HuH-7 (cell line): ENCODE data around the gene PI4KA.

Experiments used
- DNase-seq: peaks from one replicate; pipeline ENCODE4 v3.0.0; 2011; ENCODE audit warnings: low spot score

The PI4KA gene

DNA sequence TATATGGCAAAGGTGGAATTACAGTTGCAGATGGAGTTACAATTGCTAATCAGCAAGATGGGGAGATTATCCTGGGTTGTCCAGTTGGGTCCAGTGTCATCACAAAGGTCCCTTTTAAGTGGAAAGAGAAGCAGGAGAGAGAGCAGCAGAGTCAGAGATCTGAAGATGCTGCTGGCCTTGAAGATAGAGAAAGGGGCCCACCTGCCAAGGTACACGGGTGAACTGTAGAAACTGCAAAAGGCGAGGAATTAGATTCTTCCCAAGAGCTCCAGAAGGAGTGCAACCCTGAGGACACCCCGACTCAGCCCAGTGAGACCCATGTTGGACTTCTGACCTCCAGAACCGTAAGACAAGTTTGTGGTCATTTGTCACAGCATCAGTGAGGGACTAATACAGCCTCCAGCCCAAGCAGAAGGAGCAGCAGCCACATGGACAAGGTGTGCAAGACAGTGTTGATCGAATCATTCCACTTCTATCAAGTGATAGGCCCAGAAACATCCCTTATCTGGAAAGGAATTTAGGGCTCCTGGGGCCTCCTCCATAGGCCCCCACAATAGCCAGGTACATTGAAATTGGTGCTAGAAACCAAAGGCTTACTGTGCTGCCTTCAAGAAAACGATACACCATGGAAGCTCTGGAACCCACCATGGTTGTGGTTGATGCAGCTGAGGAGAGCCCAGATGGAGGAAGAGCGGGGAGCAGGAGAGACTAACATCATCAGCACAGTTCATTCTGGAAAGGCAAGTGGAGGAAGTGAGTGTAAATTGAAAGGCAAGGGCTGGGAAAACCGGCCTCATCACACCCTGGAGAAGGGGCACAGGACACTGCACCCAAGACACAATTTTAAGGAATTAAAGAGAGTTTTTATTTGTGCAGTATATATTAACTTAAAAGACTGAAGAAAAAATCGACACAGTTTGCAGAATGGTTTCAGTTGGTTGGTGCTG lies 23.5 kb upstream of the PI4KA start:
- no peak for DNase-seq

GRCh38 chr22:20881231-20881630 lies 22.6 kb upstream of the PI4KA start:
- DNase-seq, result no peak

- no peak for DNase-seq
These were observed 19.1 kb upstream of the PI4KA start for GRCh38 chr22:20877715-20878114.

GRCh38 chr22:20875296-20875695 lies 16.7 kb upstream of the PI4KA start:
- DNase-seq, result no peak

DNA sequence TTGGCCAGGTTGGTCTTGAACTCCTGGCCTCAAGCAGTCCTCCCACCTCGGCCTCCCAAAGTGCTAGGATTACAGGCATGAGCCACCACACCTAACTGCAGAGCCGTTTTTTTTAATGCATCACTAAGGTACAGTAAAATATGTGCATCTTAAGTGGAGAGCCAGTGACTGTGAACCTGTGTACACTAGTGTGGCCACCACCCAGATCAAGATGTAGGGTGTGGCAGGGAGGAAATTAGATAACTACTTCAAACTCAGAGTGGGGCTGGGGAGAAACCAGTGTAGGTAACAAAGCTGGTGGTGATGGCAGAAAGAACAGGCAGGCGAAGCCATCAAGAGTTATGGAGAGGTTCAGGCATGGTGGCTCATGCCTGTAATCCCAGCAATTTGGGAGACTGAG lies 14.6 kb upstream of the PI4KA start:
- no peak for DNase-seq

DNA sequence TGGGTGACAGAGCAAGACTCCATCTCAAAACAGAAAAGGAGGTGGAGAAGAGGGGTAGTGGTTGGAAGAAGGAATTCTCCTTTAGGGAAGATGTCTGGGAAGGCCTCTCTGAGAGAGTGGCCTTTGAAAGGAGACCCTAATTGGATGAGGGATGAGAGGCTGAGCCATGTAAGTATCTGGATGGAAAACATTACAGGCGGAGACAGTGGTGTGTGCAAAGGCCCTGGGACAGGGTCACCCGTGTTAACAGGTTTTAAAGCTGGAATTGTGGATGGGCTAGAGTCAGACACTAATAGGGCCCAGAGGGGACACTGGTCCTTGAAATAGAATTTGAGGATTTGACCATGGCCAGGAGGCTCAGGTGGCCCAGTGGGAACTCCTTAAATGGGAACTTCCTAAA lies 10.6 kb upstream of the PI4KA start:
- no peak for DNase-seq

DNA sequence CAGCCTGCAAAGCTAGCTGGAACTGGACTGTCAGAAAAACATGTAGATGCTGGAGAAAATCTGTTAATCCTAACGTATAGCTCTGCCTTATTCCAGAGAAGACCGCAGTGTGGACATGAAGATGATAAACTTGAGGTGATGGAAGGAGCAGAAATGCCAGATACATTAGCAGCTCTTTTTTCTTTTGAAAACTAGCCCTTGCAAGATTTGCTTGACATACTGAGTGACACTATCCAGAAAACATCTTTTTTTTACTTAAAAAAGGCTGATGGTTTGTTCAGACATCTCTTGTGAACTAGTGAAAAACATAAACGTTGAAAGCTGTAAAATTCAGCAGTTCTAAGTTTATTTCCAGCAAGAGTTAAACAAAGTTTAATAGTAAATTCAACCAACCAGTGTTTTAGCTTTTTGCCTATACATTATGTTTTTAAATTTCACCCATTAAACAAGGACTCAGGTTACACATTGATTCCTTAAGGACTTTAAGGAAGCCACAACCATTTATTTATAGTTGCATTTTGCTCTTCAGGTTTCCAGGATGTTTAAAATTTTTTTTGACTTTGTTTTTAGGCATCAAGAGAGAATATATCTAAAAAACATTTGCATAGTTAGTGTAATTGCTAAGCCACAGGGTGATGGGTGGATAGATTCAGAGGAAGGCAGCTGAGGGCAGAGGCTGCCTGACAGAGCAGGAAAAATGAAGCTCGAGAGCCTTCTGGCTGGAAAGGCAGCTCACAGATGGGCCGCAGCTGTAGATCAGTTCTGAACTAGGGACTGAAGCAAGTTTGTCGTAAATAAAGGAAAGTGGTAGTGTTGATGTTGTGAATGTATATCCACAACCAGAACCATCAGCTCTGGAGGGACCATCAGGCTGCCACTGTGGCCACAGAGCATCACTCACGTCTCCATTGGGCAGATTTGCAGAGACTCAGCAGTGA lies 9.7 kb upstream of the PI4KA start:
- DNase-seq, result no peak

- DNase-seq, result peak; percentile 61
These were observed 8.8 kb upstream of the PI4KA start for GRCh38 chr22:20867179-20868024.

GRCh38 chr22:20866736-20867135 lies 8.1 kb upstream of the PI4KA start:
- no peak for DNase-seq

- no peak for DNase-seq
These were observed 7.3 kb upstream of the PI4KA start for GRCh38 chr22:20865875-20866445.

DNA sequence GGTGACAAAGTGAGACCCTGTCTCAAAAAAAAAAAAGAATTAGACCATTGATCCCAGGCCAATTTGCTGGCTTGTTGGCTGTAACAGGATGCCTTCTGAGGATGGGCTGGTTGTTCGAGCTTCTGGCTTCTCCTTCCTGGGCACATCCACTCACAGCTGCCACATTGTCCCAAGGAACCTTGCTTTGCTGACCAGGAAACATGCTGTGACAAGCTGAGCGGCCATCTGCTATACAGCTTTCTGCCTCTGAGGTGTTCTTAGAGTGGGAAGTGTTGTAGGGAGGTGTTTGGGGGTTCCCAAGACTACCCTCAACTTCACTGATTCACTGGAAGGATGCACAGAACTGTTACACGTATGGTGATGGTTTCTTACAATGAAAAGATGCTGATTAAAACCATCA lies 6.7 kb upstream of the PI4KA start:
- DNase-seq, result no peak

- no peak for DNase-seq
These were observed 5.7 kb upstream of the PI4KA start for GRCh38 chr22:20864186-20864908.

DNA sequence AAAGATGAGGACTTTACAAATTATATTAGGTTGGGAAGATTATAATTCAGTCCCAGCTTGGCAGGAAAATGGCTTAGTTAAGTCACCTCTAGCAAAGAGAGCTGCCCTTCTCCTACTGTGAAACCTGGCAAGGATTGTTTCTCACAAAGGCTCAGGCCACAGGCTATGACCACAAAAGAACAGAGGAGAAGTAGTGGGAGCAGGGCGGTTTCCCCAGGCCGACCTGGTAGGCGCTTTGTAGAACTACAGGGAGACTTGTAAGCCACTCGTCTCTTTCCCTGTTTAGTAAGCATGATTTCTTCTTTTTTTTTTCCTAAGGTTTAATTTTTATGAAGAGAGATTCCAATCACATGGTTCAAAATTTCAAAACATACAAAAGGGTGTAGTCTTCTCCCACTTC lies 4.8 kb upstream of the PI4KA start:
- DNase-seq, result no peak

DNA sequence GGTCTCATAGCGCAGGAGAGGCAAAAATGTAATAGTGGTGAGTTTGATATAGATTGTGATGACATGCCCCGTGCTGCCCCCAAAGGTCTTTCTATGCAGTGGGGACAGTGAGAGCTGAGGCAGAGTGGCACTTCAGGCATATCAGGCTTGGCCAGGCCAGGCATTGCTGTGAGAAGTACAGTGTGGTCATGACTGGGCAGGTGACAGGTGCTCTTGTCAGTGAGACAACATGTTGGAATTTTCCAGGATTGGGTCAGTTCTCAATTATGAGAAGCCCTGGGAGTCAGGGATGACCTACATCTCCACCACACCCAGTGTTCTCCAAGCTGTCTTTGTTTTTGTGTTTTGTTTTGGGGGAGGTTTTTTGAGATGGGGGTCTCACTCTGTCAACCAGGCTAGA lies 3.9 kb upstream of the PI4KA start:
- DNase-seq, result no peak

DNA sequence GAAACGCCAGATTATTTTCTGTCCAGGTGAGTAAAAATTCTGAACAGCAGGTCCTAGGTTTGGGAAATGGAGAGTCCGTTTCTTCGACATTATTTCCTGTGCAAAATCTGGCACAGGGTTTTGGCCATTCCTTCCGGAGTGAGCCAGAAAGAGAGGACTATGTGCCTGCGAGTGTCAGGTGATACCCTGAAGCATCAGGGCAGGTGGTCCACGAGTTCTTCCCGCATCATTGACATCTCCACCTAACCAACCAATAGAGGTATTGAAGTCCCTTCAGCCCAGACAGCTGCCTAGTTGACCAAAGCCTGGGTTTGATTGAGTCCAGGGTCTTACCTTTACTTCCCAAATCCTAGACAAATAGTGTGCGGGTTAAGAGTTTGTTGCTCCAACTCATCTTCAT lies 1.0 kb upstream of the PI4KA start:
- no peak for DNase-seq

DNA sequence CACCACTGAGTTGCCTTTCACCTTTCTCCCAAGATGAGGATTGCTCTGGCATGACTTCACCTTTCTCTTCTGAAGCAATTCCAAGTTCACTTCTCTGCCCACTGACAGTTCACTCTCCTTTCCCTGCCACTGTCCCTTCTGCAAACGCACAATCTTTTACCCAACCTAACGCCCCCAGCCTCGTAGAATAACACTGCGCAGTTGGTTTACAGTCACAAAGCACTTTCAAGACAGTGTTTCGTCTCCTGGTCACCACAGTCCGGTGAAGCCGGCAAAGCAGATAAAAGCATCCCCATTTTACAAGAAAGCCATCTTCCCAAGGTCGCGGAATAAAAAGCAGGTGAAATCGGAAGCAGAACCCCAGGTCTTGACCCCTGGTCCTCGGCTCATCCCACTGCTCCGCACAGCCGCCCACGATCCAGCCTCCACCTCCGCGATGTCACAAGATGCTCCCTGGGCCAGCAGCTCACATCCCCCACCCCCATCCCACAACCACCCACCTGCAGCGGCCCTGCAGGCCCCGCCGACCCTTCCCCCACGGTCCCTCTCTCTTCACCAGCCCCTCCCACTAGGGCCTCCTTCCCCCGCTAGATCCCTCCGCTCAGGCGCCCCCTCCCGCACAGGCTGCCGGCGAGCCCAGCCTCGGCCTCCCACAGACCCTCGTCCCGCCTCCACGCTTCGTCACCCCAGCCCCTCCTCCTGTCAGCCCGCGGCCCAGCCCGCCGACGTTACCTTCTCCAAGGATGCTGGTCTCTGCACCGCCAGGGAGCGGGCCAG lies 585 bp downstream of the PI4KA start:
- peak; percentile 86 for DNase-seq

DNA sequence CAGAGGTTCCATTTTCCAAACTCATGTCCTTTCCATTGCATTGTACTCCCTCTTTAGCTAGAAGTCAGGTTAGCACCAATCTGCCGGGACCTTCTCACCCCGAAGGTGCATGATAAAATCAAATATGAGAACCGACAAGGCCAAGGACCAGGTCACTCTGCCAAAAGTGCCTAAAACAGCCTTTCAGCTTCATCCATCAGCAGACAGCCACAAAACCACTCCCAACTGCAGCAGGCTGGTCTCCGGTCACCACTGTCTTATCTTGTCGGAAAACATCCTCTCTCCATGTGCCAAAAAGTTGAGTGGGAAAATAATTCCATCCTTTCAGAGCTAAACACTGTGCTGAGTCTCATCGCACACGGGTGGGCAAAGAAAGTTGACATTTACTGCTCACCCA lies 1.4 kb downstream of the PI4KA start:
- DNase-seq, result no peak

- no peak for DNase-seq
These were observed 5.4 kb downstream of the PI4KA start for GRCh38 chr22:20853236-20853660.

DNA sequence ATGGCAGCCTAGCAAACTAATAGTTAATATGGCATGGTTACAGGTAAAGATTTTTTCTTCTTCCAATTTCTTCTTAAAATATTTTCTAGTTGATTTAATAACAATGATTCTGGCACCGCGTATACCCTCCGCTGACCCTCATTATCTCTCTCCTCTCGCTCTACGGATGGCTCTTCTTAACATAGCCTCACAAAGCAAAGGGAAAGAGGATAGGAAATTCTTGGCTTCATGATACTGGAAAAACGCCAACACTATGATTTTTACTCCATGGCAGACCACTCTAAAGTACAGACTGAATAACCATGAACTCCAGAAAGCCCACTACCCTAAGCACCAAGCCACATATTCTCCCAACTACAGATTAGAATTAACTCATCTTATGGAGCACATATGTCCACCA lies 6.1 kb downstream of the PI4KA start:
- DNase-seq, result no peak

GRCh38 chr22:20852076-20852475 lies 6.5 kb downstream of the PI4KA start:
- DNase-seq, result no peak
